PC-3 (cell line): Measurements from ENCODE around the gene HLA-DPA1.

Experiments used
- CTCF ChIP-seq: fragments of 300-600 bp; sonication (generic); conservative IDR thresholded peaks from 2 replicates; pipeline ENCODE4 v1.5.1; 2017; ENCODE audit warnings: antibody characterized with exemption, low read depth, mild to moderate bottlenecking, low read length
- EZH2 ChIP-seq: fragments of 300-600 bp; sonication (generic); IDR thresholded peaks from one replicate; pipeline ENCODE4 v1.6.1; 2017; ENCODE audit warnings: antibody characterized with exemption, mild to moderate bottlenecking, low read length; ENCODE audit not compliant: unreplicated experiment
- EZH2phosphoT487 ChIP-seq: fragments of 300-600 bp; sonication (generic); IDR thresholded peaks from 2 replicates; pipeline ENCODE4 v1.6.1; 2018; ENCODE audit warnings: mild to moderate bottlenecking, antibody characterized with exemption, low read length, borderline replicate concordance

DNA sequence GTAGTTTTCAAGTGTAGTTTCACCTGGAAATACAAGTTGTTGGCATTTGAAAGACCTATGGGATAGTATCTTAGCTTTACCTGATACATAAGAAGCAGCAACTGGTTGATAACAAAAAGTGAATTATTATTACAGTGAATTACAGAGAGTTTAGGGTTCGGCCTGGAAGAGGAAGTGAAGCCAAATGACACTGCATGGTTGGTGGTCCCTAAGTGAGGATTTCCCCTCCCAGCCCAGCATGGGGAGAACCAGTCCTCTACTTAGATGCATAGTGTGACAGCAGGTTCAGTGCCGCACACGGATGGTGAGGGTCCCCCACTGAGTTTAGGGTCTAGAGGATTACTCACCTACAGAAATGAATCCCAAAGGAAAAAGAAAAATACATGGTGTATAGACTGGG is 20.4 kb upstream of the HLA-DPA1 start:
- TF ChIP-seq CTCF (no peak), EZH2 (no peak), EZH2phosphoT487 (no peak)
